T-helper 1 cell (primary cell): ENCODE data around the gene ZNF211.

ENCODE experiments used
- DNase-seq, 5 donors: peaks; one replicate each; pipeline ENCODE4 v3.0.0-alpha.2; 2012 to 2020

ZNF211 gene

GRCh38 chr19:57656346-57656745 is 23.4 kb downstream of the ZNF211 start:
- no peak for DNase-seq

- peak in 1 of 5 donors; percentile 5 for DNase-seq
Measured at GRCh38 chr19:57664269-57665127, 31.5 kb downstream of the ZNF211 start.

GRCh38 chr19:57665261-57665806 is 32.4 kb downstream of the ZNF211 start:
- DNase-seq: no peak

GRCh38 chr19:57667228-57667627 is 34.3 kb downstream of the ZNF211 start:
- DNase-seq: no peak

GRCh38 chr19:57668635-57669034 is 35.7 kb downstream of the ZNF211 start, which contains the start of gene ZSCAN4:
Gene ZSCAN4 (plus strand): TSS chr19:57668935. CDS start chr19:57676146, 7,211 bp downstream.
- DNase-seq: no peak

GRCh38 chr19:57671124-57671895 is 38.3 kb downstream of the ZNF211 start:
- DNase-seq: no peak

GRCh38 chr19:57672466-57672865 is 39.5 kb downstream of the ZNF211 start:
- DNase-seq: no peak

- no peak for DNase-seq
Measured at GRCh38 chr19:57675881-57676280, 42.9 kb downstream of the ZNF211 start.

GRCh38 chr19:57682226-57682766 is 49.3 kb downstream of the ZNF211 start:
- no peak for DNase-seq

- no peak for DNase-seq
Measured at GRCh38 chr19:57686727-57687126, 53.8 kb downstream of the ZNF211 start.

- no peak for DNase-seq
Measured at GRCh38 chr19:57687363-57688010, 54.5 kb downstream of the ZNF211 start.

GRCh38 chr19:57688011-57688763 is 55.2 kb downstream of the ZNF211 start:
- no peak for DNase-seq

GRCh38 chr19:57689750-57690149 is 56.8 kb downstream of the ZNF211 start:
- no peak for DNase-seq
